ENCODE measurements around the gene GATM.

GRCh38 chr15:45402955-45403877, 24.9 kb upstream of the GATM start:
- TF ChIP-seq CTCF (IDR thresholded peaks at IDR 0.05) (no peak), POLR2A (IDR thresholded peaks at IDR 0.05) (no peak)

Measured in adrenal gland (tissue), 5 donors.